ENCODE results near the gene DHRS3.

Gene DHRS3

GRCh38 chr1:12594966-12595756 is 22.8 kb downstream of the DHRS3 start:
- no peak for DNase-seq

DNA sequence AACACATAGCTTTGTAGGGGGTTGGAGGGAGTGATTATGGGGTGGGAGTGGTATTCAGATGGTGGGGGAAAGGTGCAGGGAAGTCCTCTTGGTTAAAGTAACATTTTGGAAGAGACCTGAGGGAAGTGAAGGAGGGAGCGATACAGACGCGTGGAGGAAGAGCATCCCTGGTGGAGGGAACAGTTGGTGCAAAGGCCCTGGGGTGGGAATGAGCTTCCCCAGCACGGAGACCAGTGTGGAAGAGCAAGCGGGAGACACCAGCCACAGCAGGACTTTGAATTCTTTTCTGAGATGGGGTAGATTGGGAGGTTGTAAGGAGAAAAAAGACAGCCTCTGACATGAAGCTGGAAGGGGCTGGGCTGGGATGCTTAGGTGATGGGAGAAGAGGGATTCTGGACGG is 23.5 kb downstream of the DHRS3 start:
- DNase-seq, result no peak

DNA sequence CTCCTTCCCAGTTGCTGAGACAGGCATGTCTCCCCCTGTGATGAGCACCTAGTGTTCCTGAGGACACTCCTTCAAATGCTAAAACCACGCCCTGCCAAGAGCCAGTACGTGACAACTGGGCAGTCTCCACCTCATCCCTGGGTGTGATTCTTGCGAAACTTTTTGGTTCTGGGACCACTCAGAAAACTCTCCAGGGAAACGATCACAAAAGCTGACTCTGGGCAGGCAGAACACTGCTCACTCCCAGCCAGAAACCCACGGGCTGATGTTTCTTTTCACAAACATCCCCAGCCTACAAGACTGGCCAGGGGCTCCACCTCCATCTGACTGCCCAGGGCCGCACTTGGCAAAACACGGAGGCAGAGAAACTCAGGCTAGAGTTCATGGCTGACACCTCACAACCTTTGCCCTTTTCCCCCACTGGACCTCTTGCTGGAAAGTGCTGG is 24.4 kb downstream of the DHRS3 start:
- DNase-seq, result no peak

DNA sequence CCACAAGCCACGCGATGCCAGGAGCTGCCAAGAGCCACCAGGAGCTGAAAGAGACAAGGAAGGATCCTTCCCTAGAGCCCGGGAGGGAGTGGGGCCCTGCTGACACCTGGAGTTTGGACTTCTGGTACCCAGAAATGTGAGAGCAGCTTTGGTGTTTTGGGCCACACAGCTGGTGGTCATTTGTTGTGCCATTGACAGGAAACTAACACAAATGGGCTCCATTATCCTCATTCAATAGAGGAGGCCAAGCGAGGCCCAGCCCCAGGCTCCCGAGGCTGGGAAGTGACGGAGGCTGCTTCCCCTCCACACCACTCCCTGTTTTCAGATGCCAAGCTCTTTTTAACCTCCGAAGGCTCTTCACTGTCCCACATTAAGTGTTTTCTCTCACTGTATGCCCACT is 25.5 kb downstream of the DHRS3 start:
- no peak for DNase-seq

DNA sequence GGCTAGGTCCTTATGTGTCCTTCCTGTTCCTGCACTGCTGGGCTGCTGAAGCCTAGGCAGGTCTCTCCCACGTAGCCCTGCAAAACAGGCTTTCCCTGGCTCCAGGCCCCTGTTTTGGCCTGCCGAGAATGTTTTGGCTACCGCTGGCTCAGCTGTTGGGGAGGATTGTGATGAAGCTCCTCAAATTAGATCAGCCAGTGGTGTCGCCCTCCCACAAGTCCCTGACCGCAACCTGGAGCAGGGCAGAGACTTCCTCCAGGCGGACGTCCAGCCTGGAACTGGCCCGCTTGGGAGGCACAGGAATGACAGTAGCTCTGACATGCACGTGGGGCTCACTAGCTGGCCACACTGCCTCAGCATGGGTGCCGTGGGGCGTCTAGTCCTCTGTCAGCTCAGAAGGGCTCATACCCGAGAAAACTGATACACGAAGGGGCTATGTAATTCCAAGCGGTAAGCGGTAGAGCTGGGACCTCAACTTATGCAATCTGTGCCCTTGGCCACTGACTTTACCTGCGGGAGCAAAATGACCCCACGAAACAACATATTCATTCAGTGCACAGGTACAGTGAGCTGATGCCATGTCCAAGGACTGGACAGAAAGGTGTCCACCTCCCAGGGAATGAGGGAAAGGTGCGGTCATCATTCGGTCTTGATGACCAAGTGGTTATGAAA is 26.6 kb downstream of the DHRS3 start:
- no peak for DNase-seq

GRCh38 chr1:12588695-12589094 is 29.3 kb downstream of the DHRS3 start:
- DNase-seq, result no peak

- DNase-seq, result no peak
These were observed 29.9 kb downstream of the DHRS3 start for GRCh38 chr1:12587981-12588640.

DNA sequence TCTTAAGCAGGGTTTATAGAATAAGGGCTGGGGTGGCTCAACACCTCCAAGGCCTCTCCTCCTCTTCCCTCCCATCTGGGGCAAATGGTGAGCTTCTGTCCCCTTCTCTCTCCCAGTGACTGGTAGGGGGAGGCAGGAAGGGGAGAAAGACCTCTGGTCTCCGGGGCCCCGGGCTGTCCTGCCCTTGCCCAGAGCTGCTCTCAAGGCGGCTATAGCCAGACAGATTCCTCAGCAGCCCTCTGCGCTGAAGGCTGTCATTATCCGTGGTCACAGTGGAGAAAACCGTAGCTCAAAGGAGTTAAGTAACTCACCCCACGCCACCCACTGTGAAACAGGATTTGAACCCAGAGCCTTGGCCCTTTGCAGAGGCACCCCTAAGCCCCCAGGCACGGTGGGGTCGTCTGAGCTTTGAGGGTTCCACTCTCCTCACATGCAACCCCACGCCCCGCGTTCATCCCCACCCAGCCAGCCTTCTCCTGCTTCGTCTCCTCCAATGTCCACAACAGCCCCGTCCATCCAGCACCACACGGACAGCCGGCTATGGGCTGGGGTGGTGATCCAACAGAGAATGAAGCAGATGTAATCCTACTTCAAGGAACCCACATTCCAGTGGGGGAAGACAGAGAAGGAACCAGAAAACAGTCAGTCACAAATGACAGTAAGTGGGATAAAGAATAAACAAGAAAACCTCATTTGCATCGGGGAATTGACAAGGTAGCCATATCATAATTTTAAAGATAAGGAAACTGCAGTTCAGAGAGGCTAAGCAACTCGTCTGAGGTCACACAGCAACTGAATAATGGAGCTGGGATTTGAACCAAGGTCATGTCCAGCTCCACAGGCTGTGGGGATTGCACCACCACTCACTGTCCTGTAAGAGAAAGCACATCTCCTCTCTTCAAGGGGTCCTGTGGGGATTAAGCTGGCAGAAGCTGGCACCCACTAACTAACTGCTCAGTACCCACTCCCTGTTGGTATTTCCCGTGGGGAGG is 31.8 kb downstream of the DHRS3 start:
- no peak for DNase-seq

GRCh38 chr1:12585536-12585935 is 32.5 kb downstream of the DHRS3 start:
- no peak for DNase-seq

GRCh38 chr1:12584900-12585525 is 33.0 kb downstream of the DHRS3 start:
- DNase-seq, result no peak

DNA sequence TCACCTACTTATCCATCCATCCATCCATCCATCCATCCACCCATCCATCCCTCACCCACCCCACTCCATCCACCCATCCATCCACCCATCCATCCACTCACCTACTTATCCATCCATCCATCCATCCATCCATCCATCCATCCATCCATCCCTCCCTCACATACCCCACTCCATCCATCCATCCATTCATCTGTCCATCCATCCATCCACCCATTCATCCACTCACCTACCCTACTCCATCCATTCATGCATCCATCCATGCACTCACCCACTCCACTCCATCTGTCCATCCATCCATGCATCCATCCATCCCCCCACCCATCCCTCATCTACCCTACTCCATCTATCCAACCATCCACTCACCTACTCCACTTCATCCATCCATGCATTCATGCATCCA is 34.5 kb downstream of the DHRS3 start:
- DNase-seq, result no peak

DNA sequence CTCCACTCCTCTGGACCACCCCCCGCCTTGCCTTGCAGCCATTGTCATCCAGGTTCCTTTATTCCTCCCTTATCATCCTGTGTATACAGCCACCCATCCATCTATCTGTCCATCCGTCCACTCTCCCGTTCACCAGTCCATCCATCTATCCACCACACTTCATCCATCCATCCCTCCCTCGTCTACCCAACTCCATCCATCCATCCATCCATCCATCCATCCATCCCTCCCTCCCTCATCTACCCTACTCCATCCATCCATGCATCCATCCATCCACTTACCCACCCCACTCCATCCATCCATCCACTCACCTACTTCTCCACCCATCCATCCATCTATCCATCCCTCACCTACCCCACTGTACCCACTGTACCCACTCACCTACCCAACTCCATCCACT is 35.4 kb downstream of the DHRS3 start:
- DNase-seq, result no peak

DNA sequence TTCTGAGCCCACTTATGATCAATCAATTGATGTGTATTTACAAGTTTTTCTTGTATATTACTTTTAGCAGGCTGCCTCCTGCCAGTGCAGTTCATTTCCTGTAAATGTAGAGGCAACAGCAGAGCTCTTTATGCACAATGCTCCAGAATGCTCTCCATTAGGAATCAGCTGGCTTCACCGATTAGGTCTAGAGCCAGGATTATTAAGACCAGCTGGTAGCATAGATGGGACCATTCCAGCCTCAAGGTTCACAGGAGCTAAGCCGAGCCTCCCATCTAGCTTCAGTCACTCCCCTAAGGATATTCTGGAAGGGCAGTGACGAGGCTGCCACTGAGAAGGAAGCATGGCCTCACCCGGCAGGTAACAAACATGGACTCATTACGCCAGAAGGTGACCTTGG is 36.8 kb downstream of the DHRS3 start:
- DNase-seq, result no peak

GRCh38 chr1:12580054-12580887 is 37.7 kb downstream of the DHRS3 start:
- no peak for DNase-seq

DNA sequence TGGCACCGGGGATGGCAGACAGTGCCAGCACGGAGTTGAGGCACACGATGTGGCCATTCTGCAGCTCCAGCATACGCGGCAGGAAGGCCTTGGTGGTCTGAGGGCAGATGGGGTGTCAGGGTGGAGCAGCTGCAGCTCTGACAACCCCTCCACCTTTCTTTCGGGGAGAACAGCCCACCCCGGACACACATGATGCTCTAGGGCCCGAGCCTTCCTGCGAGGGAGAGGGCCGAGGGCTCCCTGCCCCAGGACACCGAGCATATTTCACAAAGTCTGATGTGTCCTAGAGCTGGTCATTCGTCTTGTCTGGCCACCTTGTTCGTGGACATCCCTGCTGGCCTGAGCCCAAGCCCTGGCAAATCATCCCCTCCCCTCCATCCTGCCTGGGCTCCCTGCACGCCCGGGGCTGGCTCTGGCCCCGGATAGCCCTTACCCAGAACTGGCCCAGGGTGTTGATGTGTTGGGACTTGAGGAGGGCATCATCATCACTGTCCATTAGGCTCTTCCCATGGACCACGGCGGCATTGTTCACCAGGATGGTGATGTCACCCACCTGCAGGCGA is 39.1 kb downstream of the DHRS3 start:
- DNase-seq, result no peak

DNA sequence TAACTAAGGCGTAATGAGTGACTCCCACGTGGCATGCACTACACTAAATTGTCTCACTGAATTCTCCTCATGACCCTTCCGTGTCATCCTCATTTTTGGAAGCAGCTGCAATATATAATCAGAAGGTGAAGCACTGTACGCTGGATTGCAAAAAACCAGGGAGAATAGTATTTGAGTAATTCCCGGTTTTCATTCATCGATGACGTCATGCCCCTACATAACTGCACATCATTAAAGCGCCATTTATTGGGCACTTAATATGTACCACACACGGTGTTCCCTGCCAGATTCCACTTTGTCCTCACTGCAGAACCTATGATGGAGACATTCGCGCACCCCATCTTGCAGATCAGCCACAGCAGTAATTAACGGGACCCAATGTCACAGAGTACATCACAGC is 41.0 kb downstream of the DHRS3 start:
- no peak for DNase-seq

GRCh38 chr1:12574757-12575139 is 43.3 kb downstream of the DHRS3 start:
- no peak for DNase-seq

DNA sequence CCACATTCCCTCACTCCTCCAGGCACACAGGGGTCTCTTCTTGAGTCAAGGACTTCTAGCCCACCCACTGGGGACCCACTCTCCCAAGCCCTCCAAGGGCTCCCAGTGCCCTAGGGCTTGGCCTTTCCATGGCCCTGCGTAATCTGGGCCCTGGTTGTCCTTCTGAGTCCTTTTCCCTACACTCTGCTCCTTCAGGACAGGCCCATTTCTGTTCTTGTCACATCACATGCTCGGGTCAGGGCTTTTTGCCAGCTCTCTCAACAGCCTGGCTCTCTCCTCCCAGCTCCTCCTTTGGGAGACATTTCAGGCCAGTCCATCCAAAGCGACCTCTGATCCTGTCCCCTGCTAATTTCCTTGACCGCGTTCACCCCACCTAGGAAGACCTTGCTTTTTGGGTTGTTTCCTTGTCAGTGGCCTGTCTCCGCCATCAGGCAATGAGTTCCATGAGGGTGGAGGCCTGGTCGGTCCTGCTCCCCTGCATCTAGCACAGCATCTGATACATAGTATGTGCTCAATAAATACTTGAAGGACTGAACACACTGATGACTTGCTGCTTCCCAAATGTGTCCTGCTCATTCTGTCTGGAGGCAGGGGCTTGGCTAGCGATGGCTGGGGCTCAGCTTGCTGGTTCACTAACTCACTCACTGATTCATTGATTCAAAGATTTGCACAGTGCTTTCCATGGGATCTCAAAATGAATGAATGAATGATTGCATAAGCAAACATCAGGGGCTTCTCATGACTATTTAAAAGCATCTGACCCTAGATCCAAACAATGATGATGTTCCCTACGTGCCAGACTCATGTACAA is 44.8 kb downstream of the DHRS3 start:
- DNase-seq, result no peak

DNA sequence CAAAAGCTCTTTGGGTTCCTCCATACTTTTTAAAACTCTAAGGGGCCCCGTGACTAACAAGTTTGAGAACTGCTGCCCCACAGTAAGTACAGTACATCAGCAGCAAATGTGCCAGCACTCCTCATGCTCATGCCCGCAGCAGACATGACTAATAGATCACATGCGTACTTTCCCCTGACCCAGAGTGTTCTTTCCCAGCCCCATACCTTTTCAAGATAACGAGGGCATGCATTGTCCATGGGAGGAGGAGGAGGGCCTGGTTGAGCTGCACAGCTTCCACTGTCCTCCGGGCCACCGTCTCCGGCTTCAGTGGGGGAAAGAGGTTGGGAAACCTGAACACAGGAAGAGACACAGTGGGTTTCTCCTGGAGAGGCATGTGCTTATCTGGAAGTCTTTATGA is 45.5 kb downstream of the DHRS3 start:
- DNase-seq, result no peak

- DNase-seq, result no peak
These were observed 47.7 kb downstream of the DHRS3 start for GRCh38 chr1:12570291-12570690.
